ENCODE measurements around the gene BSG. TPM values are rescaled to one million over a fixed set of nuclear protein-coding genes. Genes with fewer than 3 reads are reported as not detected.

Gene BSG
- total and polyA plus RNA-seq, 2 experiments from 2014 or later: 545 to 1,282 TPM

DNA sequence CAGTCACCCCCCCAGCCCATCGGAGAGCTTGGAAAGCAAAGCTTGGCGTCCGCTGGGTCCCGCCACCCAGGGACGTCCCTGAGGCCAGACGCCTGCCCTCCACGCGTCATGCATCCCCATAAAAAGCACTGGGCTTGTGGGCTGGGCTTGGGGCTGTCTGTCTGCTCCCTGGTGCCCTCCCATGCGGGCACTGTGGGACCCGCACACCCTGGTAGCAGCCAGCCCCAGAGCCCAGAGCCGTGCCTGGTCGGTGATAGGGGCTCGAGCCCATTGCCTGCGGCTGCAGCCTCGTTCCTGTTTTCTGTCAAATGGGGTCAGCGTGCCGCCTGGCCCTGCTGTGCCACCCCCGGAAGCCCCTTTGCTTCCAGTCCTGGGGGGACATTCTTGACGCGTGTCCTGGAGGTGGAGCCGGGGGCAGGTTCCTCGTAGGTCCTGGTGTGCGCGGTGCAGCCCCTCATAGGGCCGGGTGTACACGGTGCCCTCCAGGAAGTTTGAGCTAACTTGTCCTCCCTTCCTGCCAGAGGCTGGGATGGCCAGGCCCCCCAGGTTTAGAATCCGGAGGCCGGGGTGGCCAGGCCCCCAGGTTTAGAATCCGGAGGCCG is 32.9 kb upstream of the BSG start:
- Histone ChIP-seq H3K9me3 (ENCODE audit: low read depth) (no peaks in the 10 kb centered on the region), H3K36me3 (replicated peaks; ENCODE audit: insufficient read depth, low read depth) (no peaks in the 10 kb centered on the region), H3K4me3 (no peak overlapping the region), H2AFZ (no peak overlapping the region), H4K20me1 (ENCODE audit: insufficient read depth, poor library complexity, severe bottlenecking) (peaks cover 34% of the 10 kb centered on the region), H3K4me2 (no peak overlapping the region), H3K79me2 (peaks cover 34% of the 10 kb centered on the region), H3K27ac (no peak overlapping the region), H3K4me1 (ENCODE audit: insufficient read depth) (peaks cover 7% of the 10 kb centered on the region), H3K27me3 (no peaks in the 10 kb centered on the region), H3K9me2 (replicated peaks; ENCODE audit: insufficient read depth) (no peaks in the 10 kb centered on the region)
- TF ChIP-seq, protein P1, sequence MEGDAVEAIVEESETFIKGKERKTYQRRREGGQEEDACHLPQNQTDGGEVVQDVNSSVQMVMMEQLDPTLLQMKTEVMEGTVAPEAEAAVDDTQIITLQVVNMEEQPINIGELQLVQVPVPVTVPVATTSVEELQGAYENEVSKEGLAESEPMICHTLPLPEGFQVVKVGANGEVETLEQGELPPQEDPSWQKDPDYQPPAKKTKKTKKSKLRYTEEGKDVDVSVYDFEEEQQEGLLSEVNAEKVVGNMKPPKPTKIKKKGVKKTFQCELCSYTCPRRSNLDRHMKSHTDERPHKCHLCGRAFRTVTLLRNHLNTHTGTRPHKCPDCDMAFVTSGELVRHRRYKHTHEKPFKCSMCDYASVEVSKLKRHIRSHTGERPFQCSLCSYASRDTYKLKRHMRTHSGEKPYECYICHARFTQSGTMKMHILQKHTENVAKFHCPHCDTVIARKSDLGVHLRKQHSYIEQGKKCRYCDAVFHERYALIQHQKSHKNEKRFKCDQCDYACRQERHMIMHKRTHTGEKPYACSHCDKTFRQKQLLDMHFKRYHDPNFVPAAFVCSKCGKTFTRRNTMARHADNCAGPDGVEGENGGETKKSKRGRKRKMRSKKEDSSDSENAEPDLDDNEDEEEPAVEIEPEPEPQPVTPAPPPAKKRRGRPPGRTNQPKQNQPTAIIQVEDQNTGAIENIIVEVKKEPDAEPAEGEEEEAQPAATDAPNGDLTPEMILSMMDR (IDR thresholded peaks at IDR 0.05; ENCODE audit: poor library complexity): no peak
- TF ChIP-seq EZH2phosphoT487 (IDR thresholded peaks at IDR 0.05; ENCODE audit: low read depth, severe bottlenecking, unreplicated experiment) (no peak), EZH2 (IDR thresholded peaks at IDR 0.05; ENCODE audit: borderline replicate concordance) (no peak)
- 96% methylated on average over 24 of the region's 30 CpGs for WGBS (ENCODE audit: low lambda C conversion rate, missing lambda C conversion rate)
- no peak for DNase-seq (ENCODE audit: low spot score)

DNA sequence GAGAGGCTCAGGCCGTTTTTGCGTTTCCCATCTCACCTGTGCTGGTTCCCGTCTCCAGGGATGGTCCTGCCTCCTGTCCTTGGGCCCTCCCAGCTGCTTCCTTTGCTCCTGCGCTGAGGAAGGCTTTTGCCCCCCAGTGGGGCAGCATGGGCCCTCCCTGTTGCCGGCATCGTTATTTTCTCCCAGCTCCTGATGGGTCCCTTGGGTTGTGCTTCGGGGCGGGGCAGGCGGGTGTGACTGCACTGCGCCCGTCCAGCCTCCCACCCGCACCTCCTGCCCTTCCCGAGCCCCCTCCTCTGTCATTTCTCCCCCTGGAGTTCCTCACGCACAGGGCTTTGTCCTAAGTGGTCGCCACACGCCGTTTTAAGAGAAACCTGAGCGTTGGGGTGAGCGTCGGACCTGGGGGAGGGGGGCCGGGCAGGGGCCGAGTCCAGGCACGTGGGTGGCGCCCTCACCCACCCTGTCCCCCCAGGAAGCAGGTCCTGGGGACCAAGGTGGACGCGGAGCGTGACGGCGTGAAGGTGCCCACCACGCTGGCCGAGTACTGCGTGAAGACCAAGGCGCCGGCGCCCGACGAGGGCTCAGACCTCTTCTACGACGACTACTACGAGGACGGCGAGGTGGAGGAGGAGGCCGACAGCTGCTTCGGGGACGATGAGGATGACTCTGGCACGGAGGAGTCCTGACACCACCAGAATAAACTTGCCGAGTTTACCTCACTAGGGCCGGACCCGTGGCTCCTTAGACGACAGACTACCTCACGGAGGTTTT is 31.3 kb upstream of the BSG start:
- Histone ChIP-seq H2AFZ (no peak overlapping the region), H3K9me3 (ENCODE audit: low read depth) (no peaks in the 10 kb centered on the region), H3K27ac (no peak overlapping the region), H3K27me3 (no peaks in the 10 kb centered on the region), H3K9me2 (replicated peaks; ENCODE audit: insufficient read depth) (no peaks in the 10 kb centered on the region), H3K36me3 (replicated peaks; ENCODE audit: insufficient read depth, low read depth) (no peaks in the 10 kb centered on the region), H3K79me2 (peaks cover 20% of the 10 kb centered on the region), H4K20me1 (ENCODE audit: insufficient read depth, poor library complexity, severe bottlenecking) (peaks cover 20% of the 10 kb centered on the region), H3K4me1 (ENCODE audit: insufficient read depth) (no peaks in the 10 kb centered on the region), H3K4me3 (no peak overlapping the region), H3K4me2 (no peak overlapping the region)
- 94% methylated on average over 42 of the region's 51 CpGs for WGBS (ENCODE audit: low lambda C conversion rate, missing lambda C conversion rate)
- no peak for DNase-seq (ENCODE audit: low spot score)
- TF ChIP-seq EZH2phosphoT487 (IDR thresholded peaks at IDR 0.05; ENCODE audit: low read depth, severe bottlenecking, unreplicated experiment) (no peak), EZH2 (IDR thresholded peaks at IDR 0.05; ENCODE audit: borderline replicate concordance) (no peak)
- TF ChIP-seq, protein P1 (IDR thresholded peaks at IDR 0.05; ENCODE audit: poor library complexity): no peak

DNA sequence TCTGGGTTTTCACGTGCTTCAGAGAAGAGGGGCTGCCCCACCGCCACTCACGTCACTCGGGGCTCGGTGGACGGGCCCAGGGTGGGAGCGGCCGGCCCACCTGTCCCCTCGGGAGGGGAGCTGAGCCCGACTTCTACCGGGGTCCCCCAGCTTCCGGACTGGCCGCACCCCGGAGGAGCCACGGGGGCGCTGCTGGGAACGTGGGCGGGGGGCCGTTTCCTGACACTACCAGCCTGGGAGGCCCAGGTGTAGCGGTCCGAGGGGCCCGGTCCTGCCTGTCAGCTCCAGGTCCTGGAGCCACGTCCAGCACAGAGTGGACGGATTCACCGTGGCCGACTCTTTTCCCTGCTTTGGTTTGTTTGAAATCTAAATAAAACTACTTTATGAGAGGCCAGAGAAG is 30.7 kb upstream of the BSG start:
- DNase-seq (ENCODE audit: low spot score): no peak
- no peaks in the 10 kb centered on the region for H3K27me3 ChIP-seq

More for the DNA sequence above, 30.7 kb upstream of the BSG start:
- H3K9me2 ChIP-seq (replicated peaks; ENCODE audit: insufficient read depth): no peaks in the 10 kb centered on the region
- H3K4me3 ChIP-seq: no peak overlapping the region
- no peaks in the 10 kb centered on the region for H3K9me3 ChIP-seq (ENCODE audit: low read depth)
- no peaks in the 10 kb centered on the region for H3K4me1 ChIP-seq (ENCODE audit: insufficient read depth)
- peaks cover 15% of the 10 kb centered on the region for H4K20me1 ChIP-seq (ENCODE audit: insufficient read depth, poor library complexity, severe bottlenecking)
- H3K79me2 ChIP-seq: peaks cover 14% of the 10 kb centered on the region
- no peak overlapping the region for H3K27ac ChIP-seq
- 98% methylated on average over 16 of the region's 26 CpGs for WGBS (ENCODE audit: low lambda C conversion rate, missing lambda C conversion rate)
- TF ChIP-seq EZH2phosphoT487 (IDR thresholded peaks at IDR 0.05; ENCODE audit: low read depth, severe bottlenecking, unreplicated experiment): no peak
- no peak for TF ChIP-seq EZH2 (IDR thresholded peaks at IDR 0.05; ENCODE audit: borderline replicate concordance)
- TF ChIP-seq, protein P1 (IDR thresholded peaks at IDR 0.05; ENCODE audit: poor library complexity): no peak
- no peak overlapping the region for H3K4me2 ChIP-seq
- H2AFZ ChIP-seq: no peak overlapping the region
- no peaks in the 10 kb centered on the region for H3K36me3 ChIP-seq (replicated peaks; ENCODE audit: insufficient read depth, low read depth)

Measured in hepatocyte (in vitro differentiated cells).